Stomach (tissue), 9 donors: Measurements from ENCODE around the gene SKI. TPM values are rescaled to one million over a fixed set of nuclear protein-coding genes. Genes with fewer than 3 reads are reported as not detected.

Source experiments
- DNase-seq, 2 donors: peaks; one replicate each; pipeline versions ENCODE4 v3.0.0 to v3.0.0-alpha.2; 2013 to 2019
- H3K27ac ChIP-seq, 5 donors: fragments of 200-600 bp in 4 of 5; sonication (generic) in 4 of 5; one replicate each; pipeline ENCODE4 v1.5.1; 2013 to 2019; ENCODE audit warnings: mild to moderate bottlenecking in 1 of 5, moderate library complexity in 1 of 5
- H3K27me3 ChIP-seq, 3 donors: fragments of 200-600 bp; sonication (generic); one replicate each; pipeline ENCODE4 v1.5.1; 2017 to 2019; ENCODE audit warnings: mixed run types in 1 of 3
- H3K36me3 ChIP-seq, 4 donors: fragments of 200-600 bp; sonication (generic); 1 replicate in 3 of 4; 2 replicates in 1 of 4; pipeline ENCODE4 v1.5.1; 2016 to 2019
- H3K4me1 ChIP-seq, 4 donors: fragments of 200-600 bp; sonication (generic); one replicate each; pipeline ENCODE4 v1.5.1; 2016 to 2019
- H3K4me3 ChIP-seq, 4 donors: fragments of 200-600 bp; sonication (generic) in 3 of 4; one replicate each; pipeline ENCODE4 v1.5.1; 2016 to 2019; ENCODE audit warnings: mild to moderate bottlenecking in 1 of 4
- H3K9me3 ChIP-seq, 4 donors: fragments of 200-600 bp; sonication (generic); one replicate each; pipeline ENCODE4 v1.5.1; 2016 to 2019
- EP300 ChIP-seq: sonication (generic); formaldehyde crosslinking; IDR thresholded peaks from one replicate; pipeline ENCODE4 v1.6.1; 2017; ENCODE audit warnings: antibody characterized with exemption
- POLR2A ChIP-seq, 4 donors: fragments of 450-650 bp; IDR thresholded peaks; one replicate each; pipeline ENCODE4 v1.6.1; 2016; ENCODE audit warnings: antibody characterized with exemption in 4 of 4, control low read depth in 2 of 4, mild to moderate bottlenecking in 1 of 4, moderate library complexity in 1 of 4
- POLR2AphosphoS5 ChIP-seq, 3 donors: sonication (generic); formaldehyde crosslinking; IDR thresholded peaks; one replicate each; pipeline ENCODE4 v1.6.1; 2016; ENCODE audit warnings: antibody characterized with exemption in 3 of 3
- WGBS, 5 donors: extraction: QIAGEN DNeasy Blood & Tissue Kit in 3 of 5; methylation state at CpG; one replicate each; pipeline versions ENCODE4 v1.1.5 to v1.1.7; 2013 to 2018; 5-methylcytosine and 5-hydroxymethylcytosine counted together
- intact Hi-C: fragments of 100-400 bp; cut with DNase I; formaldehyde crosslinking; loops from one replicate; pipeline ENCODE4 v1.15.1; 2023; ENCODE audit warnings: low total_unique reads
- polyA plus RNA-seq, 3 donors: library from polyadenylated mRNA; stranded (reverse); fragments of 200-250 nt; gene quantifications; one replicate each; pipeline ENCODE4 v1.2.3, GENCODE V29; 2013
- total RNA-seq, 5 donors: library from RNA; depleted of rRNA; stranded (reverse); fragments of >200 nt; gene quantifications; one replicate each; pipeline versions ENCODE4 v1.1.0 to v1.2.3, GENCODE V29; 2014 to 2016
- TF ChIP-seq, protein P1 (sequence below), 7 experiments: fragments of 450-650 bp in 4 of 7; fragments of 200-600 bp in 3 of 7; sonication (generic) in 3 of 7; IDR thresholded peaks; one replicate each; pipeline ENCODE4 v1.5.1; 2016 to 2019; ENCODE audit warnings: antibody characterized with exemption in 7 of 7, control low read depth in 2 of 7, mild to moderate bottlenecking in 1 of 7
- donor health status: healthy with polysubstance abuse.
- donor health status: Bipolar disorder and iron deficiency.
- donor health status: healthy.

The SKI gene
- total and polyA plus RNA-seq, 8 donors = 7.4 to 84.0 (median 21.0) TPM

DNA sequence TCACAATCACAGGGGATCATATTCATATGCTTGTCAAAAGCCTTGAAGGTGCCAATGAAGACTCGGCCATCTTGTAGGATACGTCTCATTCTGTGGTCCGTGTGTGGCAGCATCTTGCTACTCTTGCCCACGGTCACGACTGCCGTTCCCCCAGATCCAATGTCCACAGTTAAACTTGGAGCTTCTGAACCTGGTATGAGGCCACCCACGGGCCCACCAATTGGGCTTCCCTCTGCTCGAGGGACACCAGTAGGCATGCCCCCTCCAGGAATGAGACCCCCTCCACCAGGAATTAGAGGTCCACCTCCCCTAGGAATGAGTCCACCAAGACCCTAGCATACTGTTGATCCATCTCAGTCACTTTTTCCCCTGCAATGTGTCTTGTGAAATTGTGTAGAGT lies 123.6 kb downstream of the SKI start:
- DNase-seq = no peak

DNA sequence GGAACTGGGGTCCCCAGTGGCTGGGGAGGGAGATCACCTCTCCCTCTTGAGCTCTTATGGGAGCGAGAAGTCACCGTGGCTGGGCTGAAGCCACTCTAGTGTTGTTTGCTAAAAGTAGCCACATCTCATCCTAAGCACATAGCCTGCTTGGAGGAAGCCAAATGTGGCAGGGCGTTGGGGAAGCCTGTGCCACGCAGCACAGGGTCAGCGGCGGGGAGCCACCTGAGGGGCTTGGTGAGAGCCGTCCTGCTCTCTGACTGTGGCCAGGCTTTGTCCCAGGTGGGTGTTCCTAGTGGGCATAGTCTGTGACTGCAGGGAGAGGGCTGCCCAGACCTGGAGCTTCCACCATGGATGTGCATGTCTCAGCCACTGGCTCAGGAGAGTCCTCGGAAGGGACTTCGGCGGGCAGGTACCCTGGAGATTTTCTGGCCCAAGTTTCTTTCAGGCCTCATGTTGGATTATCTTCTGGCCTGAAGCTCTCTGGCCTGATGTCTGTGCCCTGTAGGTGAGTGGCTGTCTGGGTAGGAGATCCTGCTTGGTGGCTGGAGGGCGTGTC lies 124.3 kb downstream of the SKI start:
- 66 to 83% (median 78%) methylated on average over 6 to 11 of the region's 11 CpGs for WGBS, 5 donors
- no peaks in the 10 kb centered on the region for H3K27me3 ChIP-seq
- H3K27ac ChIP-seq = peak overlapping the region in 3 of 5 donors; percentile 37 to 74 (median 54)
- no peak for DNase-seq
- peaks cover 0 to 5% (median 0%) of the 10 kb centered on the region in 4 donors for H3K36me3 ChIP-seq
- intact Hi-C loops = no loop called here
- H3K4me1 ChIP-seq = peaks cover 10 to 28% (median 14%) of the 10 kb centered on the region in 4 donors
- TF ChIP-seq, protein P1, sequence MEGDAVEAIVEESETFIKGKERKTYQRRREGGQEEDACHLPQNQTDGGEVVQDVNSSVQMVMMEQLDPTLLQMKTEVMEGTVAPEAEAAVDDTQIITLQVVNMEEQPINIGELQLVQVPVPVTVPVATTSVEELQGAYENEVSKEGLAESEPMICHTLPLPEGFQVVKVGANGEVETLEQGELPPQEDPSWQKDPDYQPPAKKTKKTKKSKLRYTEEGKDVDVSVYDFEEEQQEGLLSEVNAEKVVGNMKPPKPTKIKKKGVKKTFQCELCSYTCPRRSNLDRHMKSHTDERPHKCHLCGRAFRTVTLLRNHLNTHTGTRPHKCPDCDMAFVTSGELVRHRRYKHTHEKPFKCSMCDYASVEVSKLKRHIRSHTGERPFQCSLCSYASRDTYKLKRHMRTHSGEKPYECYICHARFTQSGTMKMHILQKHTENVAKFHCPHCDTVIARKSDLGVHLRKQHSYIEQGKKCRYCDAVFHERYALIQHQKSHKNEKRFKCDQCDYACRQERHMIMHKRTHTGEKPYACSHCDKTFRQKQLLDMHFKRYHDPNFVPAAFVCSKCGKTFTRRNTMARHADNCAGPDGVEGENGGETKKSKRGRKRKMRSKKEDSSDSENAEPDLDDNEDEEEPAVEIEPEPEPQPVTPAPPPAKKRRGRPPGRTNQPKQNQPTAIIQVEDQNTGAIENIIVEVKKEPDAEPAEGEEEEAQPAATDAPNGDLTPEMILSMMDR (IDR thresholded peaks at IDR 0.05) = no peak
- TF ChIP-seq POLR2A (IDR thresholded peaks at IDR 0.05) = no peak
- TF ChIP-seq POLR2AphosphoS5 (IDR thresholded peaks at IDR 0.05) = no peak
- H3K9me3 ChIP-seq = no peaks in the 10 kb centered on the region
- H3K4me3 ChIP-seq = no peak overlapping the region

More for the DNA sequence above, 123.6 kb downstream of the SKI start:
- WGBS, 5 donors = 92 to 95% (median 93%) methylated on average over 8 of the region's 8 CpGs
- H3K4me3 ChIP-seq = no peak overlapping the region
- intact Hi-C loops = no loop called here
- H3K36me3 ChIP-seq = no peaks in the 10 kb centered on the region
- H3K27ac ChIP-seq = no peak overlapping the region
- H3K9me3 ChIP-seq = no peaks in the 10 kb centered on the region
- no peaks in the 10 kb centered on the region for H3K27me3 ChIP-seq
- no peak for TF ChIP-seq POLR2A (IDR thresholded peaks at IDR 0.05)
- H3K4me1 ChIP-seq = peaks cover 10 to 28% (median 14%) of the 10 kb centered on the region in 4 donors

DNA sequence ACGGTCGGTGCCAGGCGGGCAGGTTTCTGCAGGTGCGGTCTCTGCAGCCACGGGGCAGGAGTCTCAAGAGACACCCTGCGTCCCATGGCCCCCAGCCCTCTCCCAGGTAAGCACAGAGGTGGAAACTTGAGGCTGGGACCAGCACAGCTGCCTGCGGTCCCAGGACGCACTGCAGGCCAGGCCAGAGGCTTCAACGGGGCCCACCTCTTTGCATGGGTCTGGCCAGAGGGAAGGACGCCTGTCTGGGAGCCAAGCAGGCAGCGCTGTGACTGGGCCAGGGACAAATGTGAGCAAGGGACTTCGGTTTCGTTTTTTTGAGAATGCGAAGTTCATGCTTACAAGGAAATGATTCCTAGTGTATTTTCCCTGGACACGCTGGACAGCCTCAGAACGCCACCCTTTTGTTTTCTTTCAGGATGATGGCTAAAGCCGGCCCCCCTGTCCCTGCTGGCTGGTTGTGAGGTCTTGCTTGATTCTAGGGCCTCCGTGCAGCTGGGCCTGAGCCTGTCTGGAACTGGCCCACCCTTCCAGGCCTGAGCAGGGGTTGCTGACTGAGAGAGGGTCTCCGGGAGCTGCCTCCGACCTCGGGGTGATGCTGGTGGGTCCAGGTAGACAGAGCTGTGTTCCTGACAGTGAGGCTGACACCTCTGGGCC lies 124.9 kb downstream of the SKI start:
- Histone ChIP-seq H3K27me3 (no peaks in the 10 kb centered on the region), H3K4me1 (peaks cover 10 to 28% (median 14%) of the 10 kb centered on the region in 4 donors), H3K36me3 (peaks cover 0 to 11% (median 3%) of the 10 kb centered on the region in 4 donors), H3K27ac (peak overlapping the region in 4 of 5 donors; percentile 21 to 74 (median 46)), H3K9me3 (no peaks in the 10 kb centered on the region), H3K4me3 (no peak overlapping the region)
- WGBS, 5 donors = 40 to 69% (median 40%) methylated on average over 20 to 21 of the region's 21 CpGs
- TF ChIP-seq, protein P1 (IDR thresholded peaks at IDR 0.05) = no peak
- TF ChIP-seq POLR2A (IDR thresholded peaks at IDR 0.05) (no peak), EP300 (no peak), POLR2AphosphoS5 (IDR thresholded peaks at IDR 0.05) (no peak)
- intact Hi-C loops = no loop called here
- DNase-seq = peak in 1 of 2 donors; percentile 57

DNA sequence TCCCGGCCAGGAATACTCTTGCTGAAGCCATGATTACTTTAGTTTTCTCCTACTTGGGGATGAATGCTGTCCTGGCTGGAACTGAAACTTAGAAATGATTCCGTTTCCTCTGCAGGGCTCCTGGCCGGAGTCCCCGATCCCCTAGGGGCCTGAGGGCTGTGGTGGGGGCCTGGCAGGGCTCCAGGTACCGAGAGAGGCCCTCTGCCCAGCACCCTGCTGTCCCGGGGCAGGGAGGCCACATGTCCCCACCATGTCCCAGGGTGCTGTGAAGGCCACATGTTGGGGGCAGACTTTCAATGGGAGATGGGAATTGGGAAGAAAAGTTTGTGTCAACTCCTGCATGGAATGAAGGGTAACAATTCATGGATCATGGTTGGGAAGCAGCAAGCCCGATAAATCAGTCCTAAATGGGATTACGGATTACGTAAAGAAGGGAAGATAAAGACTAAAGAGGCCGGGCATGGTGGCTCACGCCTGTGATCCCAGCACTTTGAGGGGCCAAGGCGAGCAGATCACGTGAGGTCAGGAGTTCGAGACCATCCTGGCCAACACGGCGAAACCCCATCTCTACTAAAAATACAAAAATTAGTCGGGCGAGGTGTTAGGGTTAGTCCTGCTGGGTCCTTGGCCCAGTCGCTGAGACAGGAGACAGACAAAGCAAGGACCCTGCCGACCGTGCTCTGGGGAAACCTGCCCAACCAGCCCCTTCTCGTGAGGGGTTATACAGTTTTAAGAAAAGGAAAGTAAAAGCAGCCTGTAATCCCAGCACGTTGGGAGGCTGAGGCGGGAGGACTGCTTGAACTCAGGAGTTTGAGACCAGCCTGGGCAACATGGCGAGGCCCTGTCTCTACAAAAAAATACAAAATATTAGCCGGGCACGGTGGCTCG lies 125.7 kb downstream of the SKI start:
- Histone ChIP-seq H3K36me3 (peaks cover 0 to 14% (median 6%) of the 10 kb centered on the region in 4 donors), H3K4me1 (peaks cover 10 to 28% (median 14%) of the 10 kb centered on the region in 4 donors), H3K4me3 (no peak overlapping the region), H3K9me3 (no peaks in the 10 kb centered on the region), H3K27me3 (no peaks in the 10 kb centered on the region), H3K27ac (peak overlapping the region in 3 of 5 donors; percentile 37 to 74 (median 54))
- intact Hi-C loops = no loop called here
- no peak for DNase-seq
- 78 to 88% (median 84%) methylated on average over 26 to 28 of the region's 28 CpGs for WGBS, 5 donors
- TF ChIP-seq POLR2AphosphoS5 (IDR thresholded peaks at IDR 0.05) = no peak
- TF ChIP-seq, protein P1 (IDR thresholded peaks at IDR 0.05) = no peak
- no peak for TF ChIP-seq EP300
